Hematopoietic multipotent progenitor cell treated with erythropoietin and hydrocortisone succinate and interleukin-3 and kit ligand, for 17 days (in vitro differentiated cells): ENCODE measurements around the gene NCKAP1.
"Not testable (repeated sequence)": the region's sequence is repeated elsewhere in the genome, so short reads cannot be mapped to it uniquely, and the experiment has no call there.

Source experiments
- DNase-seq: peaks from one replicate; pipeline ENCODE4 v3.0.0-alpha.2; 2015; ENCODE audit warnings: low spot score

The NCKAP1 gene

GRCh38 chr2:182907081-182907830 lies 131.0 kb downstream of the NCKAP1 start:
- no peak for DNase-seq

DNA sequence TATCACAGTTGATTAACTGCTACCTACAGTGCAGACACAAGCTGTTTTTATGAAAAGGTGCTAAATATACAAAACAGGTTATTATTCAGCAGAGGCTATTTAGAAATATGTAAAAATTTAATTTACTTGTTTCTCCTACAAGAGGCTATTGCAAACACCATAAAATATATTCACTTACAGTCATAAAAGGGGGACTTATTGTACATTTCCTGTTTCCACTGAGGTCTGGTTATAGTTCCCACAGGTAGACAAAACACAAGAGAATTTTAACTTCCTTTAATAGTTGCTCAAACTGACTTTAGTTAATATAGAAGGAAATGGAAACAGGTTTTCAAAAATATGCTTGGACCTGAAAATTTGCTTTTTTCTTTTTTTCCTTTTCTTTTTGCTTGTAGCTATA lies 131.8 kb downstream of the NCKAP1 start:
- no peak for DNase-seq

DNA sequence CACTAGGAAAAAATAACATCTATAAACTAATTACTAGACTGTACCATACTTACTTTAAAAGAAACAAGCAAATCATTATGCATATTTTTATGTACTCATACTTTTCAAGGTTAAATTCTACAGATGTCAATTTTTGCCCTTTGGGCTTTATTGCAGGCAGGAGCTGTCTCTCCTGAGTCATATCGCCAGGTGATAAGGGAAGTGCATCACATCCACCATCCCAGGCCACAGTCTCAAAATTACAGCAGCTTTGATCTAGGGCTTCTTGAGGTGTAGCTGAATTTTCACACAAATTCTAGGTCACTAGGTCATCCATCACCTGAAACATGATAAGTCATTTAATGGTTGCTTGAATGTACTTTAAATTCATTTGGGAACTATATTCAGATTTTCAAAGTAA lies 133.4 kb downstream of the NCKAP1 start:
- no peak for DNase-seq

DNA sequence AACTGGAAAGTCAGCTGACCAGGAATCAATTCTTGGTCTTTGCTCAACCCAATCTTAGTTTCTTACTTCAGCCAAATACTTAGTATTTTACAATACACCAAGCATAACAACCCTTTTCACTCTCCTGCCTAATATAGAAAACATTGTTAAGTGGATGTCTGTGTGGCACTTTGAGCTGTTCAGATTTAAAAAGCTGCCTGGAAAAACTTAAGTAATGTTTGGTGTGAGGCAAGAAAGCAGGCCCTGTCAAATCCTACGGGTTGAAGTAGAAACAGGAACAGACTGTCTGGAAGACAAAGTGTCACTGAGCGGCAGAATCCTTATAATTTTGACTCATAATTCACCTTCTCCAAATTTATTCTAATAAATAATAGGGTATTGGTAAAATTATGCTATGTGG lies 134.7 kb downstream of the NCKAP1 start:
- no peak for DNase-seq

- DNase-seq: no peak
Observed at GRCh38 chr2:182901748-182902147, 136.5 kb downstream of the NCKAP1 start.

DNA sequence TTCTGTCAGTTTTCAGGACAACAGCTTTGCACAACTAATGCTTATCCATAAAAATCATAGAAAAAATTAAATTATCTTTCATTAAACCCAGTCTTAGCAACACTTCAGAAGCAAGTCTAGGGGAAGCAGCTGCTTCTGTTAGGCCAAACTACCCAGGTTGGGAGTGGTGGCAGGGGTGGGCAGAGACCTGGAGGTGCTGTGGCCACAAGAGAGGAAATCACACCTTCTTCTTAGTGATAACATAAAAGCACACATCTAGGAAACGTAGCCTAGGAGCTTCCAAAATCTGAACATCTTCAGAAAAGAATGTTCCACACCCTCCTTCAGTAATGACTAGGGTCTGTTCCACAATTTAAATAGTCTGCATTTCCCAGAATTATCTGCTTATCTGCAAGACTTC lies 139.5 kb downstream of the NCKAP1 start:
- no peak for DNase-seq

- no peak for DNase-seq
Observed at GRCh38 chr2:182897137-182897536, 141.1 kb downstream of the NCKAP1 start.

DNA sequence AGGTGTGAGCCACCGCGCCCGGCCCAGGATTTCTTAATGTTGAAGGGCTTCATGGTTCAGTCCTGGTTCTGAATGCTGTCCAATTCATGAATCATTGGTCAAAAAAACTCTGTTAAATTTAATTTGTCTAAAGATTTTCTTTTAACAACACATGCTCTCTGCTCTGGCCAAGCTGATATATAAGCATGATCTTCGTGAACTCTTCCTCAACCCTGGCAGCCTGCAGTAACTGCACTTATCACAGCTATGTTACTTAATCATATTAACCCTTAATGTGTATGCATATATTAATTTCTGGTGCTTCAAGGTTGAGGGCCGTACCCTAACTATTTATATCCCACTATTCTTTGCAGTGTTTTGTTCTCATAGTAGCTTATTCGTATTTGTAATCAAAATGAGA lies 142.5 kb downstream of the NCKAP1 start:
- no peak for DNase-seq

- DNase-seq: no peak
Observed at GRCh38 chr2:182895169-182895568, 143.1 kb downstream of the NCKAP1 start.

- DNase-seq: no peak
Observed at GRCh38 chr2:182894174-182894573, 144.1 kb downstream of the NCKAP1 start.

GRCh38 chr2:182893666-182894065 lies 144.6 kb downstream of the NCKAP1 start:
- no peak for DNase-seq

- DNase-seq: not testable (repeated sequence)
Observed at GRCh38 chr2:182893035-182893434, 145.2 kb downstream of the NCKAP1 start.

GRCh38 chr2:182891611-182892010 lies 146.6 kb downstream of the NCKAP1 start:
- no peak for DNase-seq

DNA sequence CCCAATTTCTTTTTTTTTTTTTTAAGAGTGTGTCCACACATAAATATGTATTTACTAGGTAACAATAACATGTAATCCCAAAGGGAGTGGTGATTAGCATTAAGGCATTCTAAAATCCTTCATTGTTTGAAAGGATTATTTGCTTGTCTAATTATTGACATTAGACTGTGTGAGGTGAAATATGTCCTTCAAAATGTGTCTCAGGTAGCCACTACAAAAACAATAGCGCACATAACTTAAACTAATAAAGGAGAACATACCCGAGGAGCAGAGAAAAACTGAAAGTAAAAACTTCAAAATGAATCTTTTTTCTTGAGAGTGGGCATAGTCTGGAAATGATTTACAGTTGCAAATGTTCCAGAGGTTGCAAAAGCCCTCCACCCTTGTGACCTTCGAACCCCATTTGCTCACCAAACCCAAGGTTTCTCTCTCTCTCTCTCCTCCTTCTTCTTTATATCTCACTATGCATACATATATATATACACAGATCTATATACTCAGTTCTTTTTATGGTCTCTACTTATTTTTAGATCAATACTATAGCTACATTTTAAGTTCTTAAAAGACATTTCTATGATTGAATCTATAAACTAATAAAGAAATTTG lies 147.4 kb downstream of the NCKAP1 start:
- DNase-seq: no peak

- no peak for DNase-seq
Observed at GRCh38 chr2:182890305-182890704, 148.0 kb downstream of the NCKAP1 start.

DNA sequence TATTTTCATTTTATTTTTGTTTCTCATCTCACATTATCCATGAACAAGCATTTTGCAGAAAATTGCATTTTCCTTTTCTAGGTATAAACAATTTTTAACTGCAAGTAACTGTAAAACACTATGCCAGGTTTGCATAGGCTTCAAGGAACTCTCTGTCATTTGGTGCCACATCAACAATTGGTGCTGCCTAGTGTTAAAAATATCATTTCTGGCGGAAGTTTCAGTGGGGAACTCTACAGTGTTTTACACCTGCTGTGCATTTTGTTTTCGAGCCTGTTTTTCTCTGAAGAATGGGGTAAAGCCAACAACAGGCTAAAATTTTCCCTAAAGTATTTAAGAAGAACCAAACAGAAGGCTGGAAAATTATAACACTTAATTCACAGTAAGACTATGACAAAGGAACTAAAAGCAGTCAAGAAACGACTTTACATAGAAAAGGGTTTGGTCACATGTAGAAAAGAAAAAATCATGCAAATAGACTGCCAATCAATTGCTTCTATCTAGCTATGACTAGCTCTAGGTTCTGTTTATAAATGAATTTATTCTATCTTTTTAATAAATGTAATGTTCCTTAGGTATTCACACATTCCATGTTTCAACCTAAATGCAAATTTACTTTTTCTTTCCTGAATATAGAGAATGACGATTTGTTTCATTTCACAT lies 150.4 kb downstream of the NCKAP1 start:
- DNase-seq: no peak

- no peak for DNase-seq
Observed at GRCh38 chr2:182887093-182887492, 151.2 kb downstream of the NCKAP1 start.

DNA sequence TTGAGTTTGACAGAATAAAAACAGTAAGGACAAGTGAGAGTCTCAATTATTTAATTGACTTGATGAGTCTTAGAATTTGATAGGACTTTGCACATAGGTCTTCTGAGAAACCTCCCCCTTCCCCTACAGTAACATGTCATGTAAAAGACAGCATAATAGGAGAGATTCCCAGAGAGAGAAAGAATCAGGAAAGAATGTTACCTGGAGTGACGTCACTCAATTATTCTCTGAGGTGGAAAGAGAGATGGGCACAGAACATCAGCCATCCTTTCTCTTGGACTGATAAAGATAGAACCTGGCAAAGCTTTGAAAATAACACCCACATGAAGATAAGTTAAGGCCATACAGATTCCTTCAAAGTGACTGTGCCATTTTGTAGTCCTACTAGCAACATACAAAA lies 152.5 kb downstream of the NCKAP1 start:
- no peak for DNase-seq

- DNase-seq: no peak
Observed at GRCh38 chr2:182883451-182883850, 154.8 kb downstream of the NCKAP1 start.

DNA sequence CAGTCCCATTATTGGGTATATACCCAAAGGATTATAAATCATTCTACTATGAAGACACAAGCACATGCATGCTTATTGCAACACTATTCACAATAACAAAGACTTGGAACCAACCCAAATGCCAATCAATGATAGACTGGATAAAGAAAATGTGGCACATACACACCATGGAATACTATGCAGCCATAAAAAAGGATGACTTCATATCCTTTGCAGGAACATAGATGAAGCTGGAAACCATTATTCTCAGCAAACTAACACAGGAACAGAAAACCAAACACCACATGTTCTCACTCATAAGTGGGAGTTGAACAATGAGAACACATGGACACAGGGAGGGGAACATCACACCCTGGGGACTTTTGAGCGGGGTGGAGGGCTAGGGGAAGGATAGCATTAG lies 158.2 kb downstream of the NCKAP1 start:
- DNase-seq: not testable (repeated sequence)

DNA sequence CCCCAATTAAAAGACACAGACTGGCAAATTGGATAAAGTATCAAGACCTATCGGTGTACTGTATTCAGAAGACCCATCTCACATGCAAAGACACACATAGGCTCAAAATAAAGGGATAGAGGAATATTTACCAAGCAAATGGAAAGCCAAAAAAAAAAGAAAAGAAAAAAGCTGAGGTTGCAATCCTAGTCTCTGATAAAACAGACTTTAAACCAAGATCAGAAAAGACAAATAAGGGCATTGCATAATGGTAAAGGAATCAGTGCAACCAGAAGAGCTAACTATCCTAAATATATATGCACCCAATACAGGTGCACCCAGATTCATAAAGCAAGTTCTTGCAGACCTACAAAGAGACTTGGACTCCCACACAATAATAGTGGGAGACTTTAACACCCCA lies 161.6 kb downstream of the NCKAP1 start:
- DNase-seq: not testable (repeated sequence)

DNA sequence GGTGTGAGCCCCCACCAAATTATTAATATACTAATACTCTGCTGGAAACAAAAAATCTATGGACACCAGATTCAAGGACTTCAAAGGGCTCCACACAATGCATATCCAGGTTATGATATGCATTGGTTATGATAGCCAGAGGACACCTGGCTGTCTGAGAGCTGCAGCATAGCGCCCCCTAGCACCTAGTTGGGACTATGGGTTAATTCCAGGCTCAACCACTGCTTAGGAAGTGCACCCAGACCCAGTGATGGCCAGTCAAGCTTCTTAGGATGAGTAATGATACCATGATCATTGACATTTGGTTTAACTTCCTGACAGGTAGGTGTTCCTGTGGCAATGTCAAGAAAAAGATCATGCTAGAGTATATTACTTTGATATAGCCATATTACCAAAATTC lies 168.0 kb downstream of the NCKAP1 start:
- no peak for DNase-seq

DNA sequence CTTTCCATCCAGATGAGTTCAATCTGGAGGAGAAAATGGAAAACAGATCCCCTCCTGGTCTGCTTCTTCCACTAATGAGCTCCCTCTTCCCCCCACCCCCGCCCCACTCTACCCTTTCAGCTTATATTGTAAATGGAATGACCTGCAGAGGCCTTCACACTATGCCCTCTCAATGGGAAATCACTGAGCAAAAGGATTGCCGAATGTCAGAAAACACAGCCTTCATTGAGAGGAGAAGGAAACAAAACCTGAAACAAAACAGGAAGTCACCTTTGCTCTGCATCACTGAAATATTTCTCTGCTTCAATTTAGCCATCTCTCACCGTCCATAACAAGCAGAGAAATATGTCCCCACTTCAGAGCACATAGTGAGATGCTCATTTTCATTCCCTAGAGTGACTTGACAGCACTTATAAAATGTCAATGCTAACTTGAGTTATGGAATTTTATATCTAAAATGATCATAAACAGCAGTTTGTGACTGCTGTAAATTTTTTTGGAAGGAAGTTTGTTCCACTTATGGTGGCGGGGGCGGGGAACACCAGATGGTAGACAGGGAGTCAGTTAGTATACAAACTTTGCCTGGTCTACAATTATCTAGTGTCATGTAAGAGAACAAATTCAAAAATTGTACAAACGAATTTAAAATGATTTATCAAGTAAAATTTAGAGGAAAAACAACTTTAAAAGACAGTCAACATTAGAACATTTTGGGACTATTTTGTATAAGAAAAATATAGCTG lies 170.0 kb downstream of the NCKAP1 start:
- no peak for DNase-seq
